Rectal smooth muscle tissue (tissue), 1 donor: ENCODE data around the gene DLK1.

Source experiments
- H3K27ac ChIP-seq: one replicate; pipeline ENCODE4 v1.7.0; 2013; ENCODE audit warnings: low read depth, low read length, inconsistent platforms
- H3K27me3 ChIP-seq: one replicate; pipeline ENCODE4 v1.7.0; 2013; ENCODE audit warnings: low read length; ENCODE audit not compliant: control insufficient read depth, insufficient read depth
- H3K36me3 ChIP-seq: one replicate; pipeline ENCODE4 v1.7.0; 2013; ENCODE audit warnings: low read length; ENCODE audit not compliant: control insufficient read depth, insufficient read depth
- H3K4me1 ChIP-seq: one replicate; pipeline ENCODE4 v1.7.0; 2013; ENCODE audit warnings: low read length; ENCODE audit not compliant: control insufficient read depth, insufficient read depth
- H3K4me3 ChIP-seq: one replicate; pipeline ENCODE4 v1.7.0; 2013; ENCODE audit warnings: low read length
- H3K9ac ChIP-seq: one replicate; pipeline ENCODE4 v1.7.0; 2013; ENCODE audit warnings: low read length

DLK1 gene

GRCh38 chr14:100710391-100710790 lies 16.3 kb upstream of the DLK1 start:
- Histone ChIP-seq H3K27me3 (no peaks in the 10 kb centered on the region), H3K4me1 (peaks cover 6% of the 10 kb centered on the region), H3K9ac (no peak overlapping the region), H3K27ac (no peak overlapping the region), H3K36me3 (no peaks in the 10 kb centered on the region), H3K4me3 (no peak overlapping the region)

DNA sequence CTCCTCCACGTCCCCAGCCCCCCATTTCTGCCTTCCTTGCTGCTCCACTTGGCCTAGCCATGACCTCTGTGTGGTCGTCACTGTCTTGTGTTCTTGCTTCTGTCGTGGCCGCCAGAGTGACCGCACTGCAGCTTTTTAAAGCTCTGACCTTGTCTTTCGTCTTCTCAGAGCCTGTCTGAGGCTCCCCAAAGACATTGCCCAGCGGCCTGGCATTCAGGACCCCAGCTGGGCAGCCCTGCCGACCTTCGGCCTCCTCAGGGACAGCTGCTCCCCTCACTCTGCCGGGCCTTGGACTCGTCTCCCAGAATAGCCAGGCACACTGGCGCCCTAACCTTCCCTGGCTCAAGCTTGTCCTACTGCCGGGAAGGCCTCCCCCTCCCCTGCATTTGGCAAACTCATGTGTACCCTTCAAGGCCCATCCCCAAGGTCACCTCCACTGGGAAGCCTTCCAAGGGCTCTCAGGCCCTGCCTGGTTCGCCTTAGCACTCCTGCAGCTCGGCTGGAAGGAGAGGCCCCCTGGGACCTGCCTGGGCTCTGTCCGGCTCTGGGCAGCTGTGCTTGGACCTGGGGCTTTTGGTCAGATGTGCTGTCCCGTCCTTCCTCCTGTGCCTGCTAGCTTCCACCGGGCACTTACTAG lies 15.7 kb upstream of the DLK1 start:
- Histone ChIP-seq H3K36me3 (no peaks in the 10 kb centered on the region), H3K27ac (no peak overlapping the region), H3K4me3 (no peak overlapping the region), H3K9ac (no peak overlapping the region), H3K27me3 (no peaks in the 10 kb centered on the region), H3K4me1 (peaks cover 6% of the 10 kb centered on the region)

GRCh38 chr14:100711493-100711892 lies 15.2 kb upstream of the DLK1 start:
- no peak overlapping the region for H3K9ac ChIP-seq
- no peak overlapping the region for H3K4me3 ChIP-seq
- peaks cover 6% of the 10 kb centered on the region for H3K4me1 ChIP-seq
- no peak overlapping the region for H3K27ac ChIP-seq
- no peaks in the 10 kb centered on the region for H3K36me3 ChIP-seq
- no peaks in the 10 kb centered on the region for H3K27me3 ChIP-seq

DNA sequence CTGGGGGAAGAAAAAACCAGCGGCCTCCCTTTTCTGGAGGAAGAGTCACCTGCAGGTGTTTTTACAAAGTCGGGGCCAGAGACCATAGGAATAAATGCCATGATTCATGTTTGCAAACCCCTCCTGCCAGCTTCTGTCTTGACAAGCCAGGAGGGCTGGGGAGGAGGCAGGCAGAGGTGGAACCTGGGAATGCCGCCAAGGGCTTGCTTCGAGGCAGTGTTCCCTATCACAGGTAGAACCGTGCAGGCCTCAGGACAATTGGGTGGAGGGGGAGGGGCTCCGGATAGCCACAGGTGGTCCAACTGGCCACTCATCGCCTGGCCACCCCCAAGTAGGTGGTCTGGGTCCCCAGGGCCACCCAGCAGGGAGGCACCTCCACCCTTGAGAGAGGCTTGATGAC lies 14.2 kb upstream of the DLK1 start:
- no peak overlapping the region for H3K9ac ChIP-seq
- no peak overlapping the region for H3K27ac ChIP-seq
- no peaks in the 10 kb centered on the region for H3K36me3 ChIP-seq
- H3K4me3 ChIP-seq: no peak overlapping the region
- peaks cover 6% of the 10 kb centered on the region for H3K4me1 ChIP-seq
- H3K27me3 ChIP-seq: no peaks in the 10 kb centered on the region

GRCh38 chr14:100713705-100714104 lies 13.0 kb upstream of the DLK1 start:
- H3K4me1 ChIP-seq: peaks cover 5% of the 10 kb centered on the region
- H3K27me3 ChIP-seq: no peaks in the 10 kb centered on the region
- H3K27ac ChIP-seq: no peak overlapping the region
- H3K9ac ChIP-seq: no peak overlapping the region
- no peaks in the 10 kb centered on the region for H3K36me3 ChIP-seq
- H3K4me3 ChIP-seq: no peak overlapping the region

DNA sequence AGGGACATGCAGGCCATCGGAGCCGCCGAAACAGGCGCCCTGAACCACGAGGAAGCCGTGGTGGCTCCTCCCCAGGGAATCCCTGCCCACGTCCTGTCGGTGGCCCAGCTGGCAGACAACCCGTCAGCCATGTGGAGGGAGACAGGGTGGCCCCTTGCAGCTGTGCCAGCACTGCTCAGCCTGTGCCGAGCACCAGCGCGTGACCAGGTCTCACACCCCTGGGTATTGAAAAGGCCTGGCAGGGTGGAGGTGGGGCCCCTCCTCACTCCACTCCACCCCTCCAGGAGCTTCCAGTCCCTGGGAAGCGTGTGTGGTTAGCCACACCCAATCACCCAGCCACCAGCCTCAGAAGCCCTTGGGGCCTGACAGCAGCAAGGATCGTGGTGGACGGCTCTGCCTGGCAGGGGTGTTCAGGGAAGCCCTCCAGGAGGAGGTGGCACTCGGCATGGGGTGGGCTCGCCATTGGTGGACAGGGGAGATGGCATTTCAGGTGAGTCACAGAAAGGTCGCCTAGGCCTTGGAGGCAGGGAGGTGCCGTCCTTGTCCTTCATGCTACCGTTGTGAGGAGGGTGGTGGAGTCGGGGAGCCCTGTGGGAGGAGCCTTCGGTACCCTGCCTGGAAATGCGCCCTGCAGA lies 12.3 kb upstream of the DLK1 start:
- Histone ChIP-seq H3K27ac (no peak overlapping the region), H3K4me3 (no peak overlapping the region)

GRCh38 chr14:100715332-100715731 lies 11.4 kb upstream of the DLK1 start:
- no peak overlapping the region for H3K27ac ChIP-seq
- H3K4me1 ChIP-seq: no peaks in the 10 kb centered on the region
- no peaks in the 10 kb centered on the region for H3K36me3 ChIP-seq
- no peaks in the 10 kb centered on the region for H3K27me3 ChIP-seq
- no peak overlapping the region for H3K4me3 ChIP-seq
- H3K9ac ChIP-seq: no peak overlapping the region

More for the DNA sequence above, 12.3 kb upstream of the DLK1 start:
- Histone ChIP-seq H3K9ac (no peak overlapping the region), H3K4me1 (no peaks in the 10 kb centered on the region), H3K36me3 (no peaks in the 10 kb centered on the region), H3K27me3 (no peaks in the 10 kb centered on the region)

GRCh38 chr14:100715803-100716202 lies 10.9 kb upstream of the DLK1 start:
- Histone ChIP-seq H3K27me3 (no peaks in the 10 kb centered on the region), H3K36me3 (no peaks in the 10 kb centered on the region), H3K4me3 (no peak overlapping the region), H3K27ac (no peak overlapping the region), H3K4me1 (no peaks in the 10 kb centered on the region), H3K9ac (no peak overlapping the region)

DNA sequence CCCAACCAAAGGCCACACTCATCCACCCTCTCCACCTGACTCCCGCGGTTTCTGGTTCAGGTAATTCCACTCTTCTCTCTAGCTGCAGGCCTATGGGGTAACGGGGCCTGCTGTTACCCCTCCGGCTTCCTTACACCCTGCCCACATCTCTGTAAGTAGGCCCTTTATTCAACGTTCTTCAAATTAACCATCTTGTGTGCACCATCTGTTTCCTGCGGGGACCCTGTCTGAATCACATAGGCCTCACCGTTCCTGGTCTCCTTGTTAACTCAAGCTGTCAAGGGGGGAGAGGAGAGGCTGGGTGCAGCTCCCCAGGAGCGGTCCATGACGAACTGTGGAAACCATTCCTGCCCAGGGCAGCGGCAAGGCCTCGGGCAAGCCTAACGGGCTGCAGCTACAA lies 9.3 kb upstream of the DLK1 start:
- Histone ChIP-seq H3K9ac (no peak overlapping the region), H3K4me3 (no peak overlapping the region), H3K27ac (no peak overlapping the region), H3K36me3 (no peaks in the 10 kb centered on the region), H3K27me3 (no peaks in the 10 kb centered on the region), H3K4me1 (no peaks in the 10 kb centered on the region)

- no peak overlapping the region for H3K27ac ChIP-seq
- no peaks in the 10 kb centered on the region for H3K4me1 ChIP-seq
- no peak overlapping the region for H3K4me3 ChIP-seq
- no peak overlapping the region for H3K9ac ChIP-seq
- H3K27me3 ChIP-seq: peaks cover 8% of the 10 kb centered on the region
- no peaks in the 10 kb centered on the region for H3K36me3 ChIP-seq
Measured at GRCh38 chr14:100719976-100720520, 6.6 kb upstream of the DLK1 start.

DNA sequence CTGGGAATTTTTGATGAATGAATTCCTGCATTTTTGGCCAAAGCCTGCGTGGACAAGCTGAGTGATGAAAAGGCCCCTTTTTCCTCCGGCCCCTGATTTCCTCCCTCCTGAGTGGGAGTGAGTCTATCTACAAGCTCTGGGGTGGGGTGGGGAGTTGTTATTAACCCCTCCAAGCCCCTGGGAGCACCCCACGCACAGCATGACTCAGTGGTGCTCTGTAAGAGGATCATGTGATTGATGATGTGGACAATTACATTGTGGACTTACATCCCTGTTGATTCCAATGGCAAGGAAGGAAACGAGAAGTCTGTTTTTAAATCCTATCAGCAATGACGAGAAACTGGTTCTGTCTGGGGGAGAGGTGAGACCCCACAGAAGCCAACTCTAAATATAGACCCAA lies 5.1 kb upstream of the DLK1 start:
- H3K9ac ChIP-seq: no peak overlapping the region
- peaks cover 8% of the 10 kb centered on the region for H3K27me3 ChIP-seq
- no peak overlapping the region for H3K27ac ChIP-seq
- H3K4me1 ChIP-seq: no peaks in the 10 kb centered on the region
- H3K4me3 ChIP-seq: no peak overlapping the region
- H3K36me3 ChIP-seq: no peaks in the 10 kb centered on the region

DNA sequence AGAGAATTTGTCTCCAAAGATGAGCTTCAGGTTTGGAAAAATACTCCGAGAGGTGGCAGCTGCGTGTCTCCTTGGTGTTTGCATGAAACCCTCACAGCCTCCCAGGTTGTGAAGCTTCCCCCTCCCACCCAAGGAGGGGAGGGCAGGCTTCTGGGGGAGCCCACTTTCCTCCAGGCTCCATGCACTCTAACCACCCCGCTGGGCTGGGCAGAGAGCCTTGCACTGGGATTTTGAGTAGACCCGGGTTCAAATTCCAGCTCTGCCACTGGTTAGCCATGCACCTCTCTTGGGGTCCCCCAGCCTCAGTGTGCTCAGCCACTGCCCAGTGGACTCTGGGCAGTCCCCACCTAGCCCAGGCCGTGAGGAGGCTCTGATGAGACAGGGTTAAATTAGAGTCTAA lies 4.3 kb upstream of the DLK1 start:
- Histone ChIP-seq H3K36me3 (no peaks in the 10 kb centered on the region), H3K27me3 (peaks cover 8% of the 10 kb centered on the region), H3K9ac (no peak overlapping the region), H3K27ac (no peak overlapping the region), H3K4me3 (no peak overlapping the region), H3K4me1 (no peaks in the 10 kb centered on the region)
